GM12872 (cell line): ENCODE measurements around the gene FAM234B.

Source experiments
- CTCF ChIP-seq: IDR thresholded peaks from 3 replicates; pipeline ENCODE4 v1.5.1; 2011; ENCODE audit warnings: low read depth, mild to moderate bottlenecking, low read length, moderate library complexity; ENCODE audit not compliant: insufficient read depth

FAM234B gene

GRCh38 chr12:13099066-13099843, 55.1 kb downstream of the FAM234B start:
- TF ChIP-seq CTCF, result no peak

GRCh38 chr12:13099844-13100604, 55.8 kb downstream of the FAM234B start:
- no peak for TF ChIP-seq CTCF

GRCh38 chr12:13100605-13100881, 56.4 kb downstream of the FAM234B start:
- TF ChIP-seq CTCF, result no peak

GRCh38 chr12:13100882-13101769, 56.9 kb downstream of the FAM234B start:
- TF ChIP-seq CTCF, result no peak

DNA sequence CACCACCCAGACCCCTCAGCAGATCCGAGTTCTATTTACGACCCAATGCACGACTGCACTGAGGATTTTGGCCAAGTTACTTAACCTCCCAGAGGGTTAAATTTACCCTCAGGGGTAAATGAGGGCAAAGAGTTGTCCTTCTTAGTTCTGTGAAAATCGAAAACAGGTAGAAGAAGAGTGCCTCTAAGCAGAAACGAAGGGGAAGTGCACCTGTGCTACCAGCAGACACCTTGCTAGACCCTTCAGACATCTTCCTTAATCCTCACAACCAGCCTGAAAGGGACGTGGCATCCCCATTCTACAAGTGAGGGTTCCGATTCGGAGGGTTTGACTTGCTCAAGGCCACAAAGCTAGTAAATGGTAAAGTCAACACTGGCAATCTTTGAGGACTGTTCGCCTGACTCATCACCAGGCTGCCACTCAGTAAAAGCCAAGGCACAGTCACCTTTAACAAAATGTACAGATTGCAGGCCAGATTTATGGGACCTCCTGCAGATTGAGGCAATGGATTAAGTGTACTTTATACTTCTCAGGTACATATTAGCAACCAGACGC, 57.7 kb downstream of the FAM234B start:
- no peak for TF ChIP-seq CTCF

DNA sequence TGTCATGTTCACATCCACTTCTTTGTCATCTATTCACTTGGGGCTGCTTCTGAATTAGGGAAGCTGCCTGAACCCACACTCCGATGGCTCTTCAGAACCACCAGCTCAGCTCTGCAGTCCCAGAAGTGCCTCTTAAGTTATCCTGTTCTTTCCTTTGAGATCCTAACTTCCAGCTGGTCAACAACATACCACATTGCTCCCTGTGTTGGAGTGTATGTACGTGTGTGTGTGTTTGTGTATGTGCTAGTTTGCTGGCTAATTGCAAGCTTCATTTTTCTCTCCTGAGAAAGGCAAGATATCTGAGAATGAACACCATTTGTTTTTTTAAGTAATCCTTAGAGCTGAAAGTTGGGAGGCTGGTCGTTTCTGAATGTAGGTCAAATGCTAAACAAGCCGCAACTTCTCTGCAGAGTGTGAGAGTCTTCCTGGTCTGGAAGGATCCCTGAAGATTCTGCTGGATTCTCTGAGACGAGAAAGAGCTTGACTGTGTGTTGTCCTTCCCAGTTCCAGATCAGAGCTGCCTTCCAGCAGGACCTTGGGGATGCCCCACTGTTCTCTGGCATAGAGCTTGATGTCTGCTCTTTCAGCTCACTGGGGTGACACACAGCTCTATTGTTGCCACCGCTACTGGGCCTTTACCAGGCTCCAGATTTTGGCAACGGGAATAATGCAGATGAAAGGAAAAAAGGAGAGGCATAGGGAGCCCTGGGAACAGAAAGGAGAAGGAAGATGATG, 58.4 kb downstream of the FAM234B start:
- no peak for TF ChIP-seq CTCF
